A549 (cell line): Measurements from ENCODE around the gene TIMMDC1.

Experiments used
- TF ChIP-seq, protein P1 (sequence below): fragments of >200 bp; sonication (Bioruptor Twin); formaldehyde crosslinking; IDR thresholded peaks from 3 replicates; pipeline ENCODE4 v1.5.1; 2016
- TF ChIP-seq, protein P2 (sequence below): IDR thresholded peaks from 2 replicates; pipeline ENCODE4 v1.6.1; 2012

DNA sequence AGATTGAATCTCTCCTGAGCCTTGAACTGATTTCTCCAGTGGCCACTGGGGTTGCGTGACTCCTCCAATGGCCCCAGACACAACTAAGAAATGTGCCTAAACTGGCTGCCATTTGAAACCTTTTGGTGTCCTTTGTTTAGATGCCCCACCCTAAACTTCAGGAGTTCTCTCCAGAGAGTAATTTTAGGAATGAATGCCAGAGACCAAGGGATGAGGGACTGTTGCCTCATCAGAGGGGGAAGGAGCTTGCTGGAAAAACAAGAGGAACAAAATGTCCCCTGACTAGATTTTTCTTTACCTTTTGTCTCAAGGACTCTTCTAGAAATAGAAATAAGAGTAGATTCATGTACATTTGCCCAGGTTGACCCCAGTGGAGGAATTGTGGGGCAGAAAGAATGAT lies 72.9 kb downstream of the TIMMDC1 start:
- TF ChIP-seq, protein P1, sequence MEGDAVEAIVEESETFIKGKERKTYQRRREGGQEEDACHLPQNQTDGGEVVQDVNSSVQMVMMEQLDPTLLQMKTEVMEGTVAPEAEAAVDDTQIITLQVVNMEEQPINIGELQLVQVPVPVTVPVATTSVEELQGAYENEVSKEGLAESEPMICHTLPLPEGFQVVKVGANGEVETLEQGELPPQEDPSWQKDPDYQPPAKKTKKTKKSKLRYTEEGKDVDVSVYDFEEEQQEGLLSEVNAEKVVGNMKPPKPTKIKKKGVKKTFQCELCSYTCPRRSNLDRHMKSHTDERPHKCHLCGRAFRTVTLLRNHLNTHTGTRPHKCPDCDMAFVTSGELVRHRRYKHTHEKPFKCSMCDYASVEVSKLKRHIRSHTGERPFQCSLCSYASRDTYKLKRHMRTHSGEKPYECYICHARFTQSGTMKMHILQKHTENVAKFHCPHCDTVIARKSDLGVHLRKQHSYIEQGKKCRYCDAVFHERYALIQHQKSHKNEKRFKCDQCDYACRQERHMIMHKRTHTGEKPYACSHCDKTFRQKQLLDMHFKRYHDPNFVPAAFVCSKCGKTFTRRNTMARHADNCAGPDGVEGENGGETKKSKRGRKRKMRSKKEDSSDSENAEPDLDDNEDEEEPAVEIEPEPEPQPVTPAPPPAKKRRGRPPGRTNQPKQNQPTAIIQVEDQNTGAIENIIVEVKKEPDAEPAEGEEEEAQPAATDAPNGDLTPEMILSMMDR: no peak
- TF ChIP-seq, protein P2, sequence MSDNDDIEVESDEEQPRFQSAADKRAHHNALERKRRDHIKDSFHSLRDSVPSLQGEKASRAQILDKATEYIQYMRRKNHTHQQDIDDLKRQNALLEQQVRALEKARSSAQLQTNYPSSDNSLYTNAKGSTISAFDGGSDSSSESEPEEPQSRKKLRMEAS: no peak
